CD14-positive monocyte (primary cell): ENCODE data around the gene ADGRG1. TPM values are rescaled to one million over a fixed set of nuclear protein-coding genes. Genes with fewer than 3 reads are reported as not detected.

Experiments used
- DNase-seq, 3 donors: peaks; one replicate each; pipeline ENCODE4 v3.0.0-alpha.2; 2011 to 2022
- H2AFZ ChIP-seq: 2 replicates; pipeline ENCODE4 v1.6.0; 2012; ENCODE audit warnings: mild to moderate bottlenecking, low read depth, low read length, inconsistent platforms; ENCODE audit not compliant: insufficient read depth, poor library complexity, severe bottlenecking
- H3K27ac ChIP-seq, 2 donors: 1 replicate in 1 of 2; 2 replicates in 1 of 2; pipeline ENCODE4 v1.5.1; 2012 to 2013; ENCODE audit warnings: low read length in 2 of 2, control low read depth in 1 of 2, inconsistent platforms in 1 of 2, low read depth in 1 of 2, mild to moderate bottlenecking in 1 of 2
- H3K27me3 ChIP-seq, 2 donors: one replicate each; pipeline versions ENCODE4 v1.6.0 to v1.6.1; 2011 to 2013; ENCODE audit warnings: low read length in 2 of 2; ENCODE audit not compliant: control insufficient read depth in 2 of 2, insufficient read depth in 2 of 2
- H3K36me3 ChIP-seq, 2 donors: replicated peaks in 1 of 2; 1 replicate in 1 of 2; 2 replicates in 1 of 2; pipeline versions ENCODE4 v1.5.1 to v1.6.1; 2012 to 2013; ENCODE audit warnings: low read length in 2 of 2, control low read depth in 1 of 2, inconsistent platforms in 1 of 2, mild to moderate bottlenecking in 1 of 2; ENCODE audit not compliant: insufficient read depth in 2 of 2, control insufficient read depth in 1 of 2
- H3K4me1 ChIP-seq, 2 donors: 1 replicate in 1 of 2; 2 replicates in 1 of 2; pipeline versions ENCODE4 v1.5.1 to v1.6.1; 2012 to 2013; ENCODE audit warnings: low read length in 2 of 2, control low read depth in 1 of 2, inconsistent platforms in 1 of 2, mild to moderate bottlenecking in 1 of 2, moderate library complexity in 1 of 2; ENCODE audit not compliant: insufficient read depth in 2 of 2, control insufficient read depth in 1 of 2
- H3K4me2 ChIP-seq: replicated peaks from 2 replicates; pipeline ENCODE3; 2012; ENCODE audit warnings: low read length, moderate library complexity, mild to moderate bottlenecking; ENCODE audit not compliant: poor library complexity, severe bottlenecking; ENCODE audit errors: extremely low read depth
- H3K4me3 ChIP-seq, 3 experiments: fragments of 200-600 bp in 1 of 3; sonication (generic) in 1 of 3; replicated peaks in 1 of 3; 1 replicate in 2 of 3; 2 replicates in 1 of 3; pipeline ENCODE4 v1.5.1; 2011 to 2013; ENCODE audit warnings: low read length in 3 of 3, mild to moderate bottlenecking in 3 of 3, control low read depth in 2 of 3, low read depth in 2 of 3, inconsistent platforms in 1 of 3, moderate library complexity in 1 of 3
- H3K79me2 ChIP-seq: 2 replicates; pipeline ENCODE4 v1.6.0; 2012; ENCODE audit warnings: mild to moderate bottlenecking, control low read depth, inconsistent platforms, low read length, moderate library complexity; ENCODE audit not compliant: insufficient read depth
- H3K9ac ChIP-seq: 2 replicates; pipeline ENCODE4 v1.6.0; 2017; ENCODE audit warnings: low read length, mild to moderate bottlenecking; ENCODE audit not compliant: insufficient read depth, poor library complexity, severe bottlenecking
- H3K9me3 ChIP-seq, 2 donors: replicated peaks in 1 of 2; 1 replicate in 1 of 2; 2 replicates in 1 of 2; pipeline versions ENCODE4 v1.5.1 to v1.6.1; 2012 to 2013; ENCODE audit warnings: low read length in 2 of 2, control low read depth in 1 of 2; ENCODE audit not compliant: control insufficient read depth in 1 of 2, insufficient read depth in 1 of 2
- H4K20me1 ChIP-seq: 2 replicates; pipeline ENCODE4 v1.6.0; 2012; ENCODE audit warnings: mild to moderate bottlenecking, low read length, control low read depth, moderate library complexity; ENCODE audit not compliant: insufficient read depth
- H3K27ac Mint-ChIP-seq, 7 donors: one replicate each; pipeline ENCODE4 v1.8.0; 2020; ENCODE audit warnings: mild to moderate bottlenecking in 7 of 7, mixed read lengths in 7 of 7, moderate library complexity in 6 of 7, inconsistent platforms in 2 of 7
- H3K27me3 Mint-ChIP-seq, 3 donors: one replicate each; pipeline ENCODE4 v1.8.0; 2021 to 2022; ENCODE audit warnings: low read depth in 3 of 3, mild to moderate bottlenecking in 3 of 3, mixed read lengths in 3 of 3, moderate library complexity in 3 of 3, inconsistent platforms in 1 of 3
- H3K36me3 Mint-ChIP-seq, 2 donors: one replicate each; pipeline ENCODE4 v1.8.0; 2020; ENCODE audit warnings: mixed read lengths in 2 of 2, inconsistent platforms in 1 of 2, mild to moderate bottlenecking in 1 of 2
- H3K4me1 Mint-ChIP-seq: one replicate; pipeline ENCODE4 v1.8.0; 2020; ENCODE audit warnings: mild to moderate bottlenecking, mixed read lengths
- H3K4me3 Mint-ChIP-seq, 2 donors: one replicate each; pipeline ENCODE4 v1.8.0; 2020; ENCODE audit warnings: mild to moderate bottlenecking in 2 of 2, mixed read lengths in 2 of 2, moderate library complexity in 1 of 2
- H3K9me3 Mint-ChIP-seq, 7 donors: one replicate each; pipeline ENCODE4 v1.8.0; 2020 to 2022; ENCODE audit warnings: mixed read lengths in 7 of 7, mild to moderate bottlenecking in 6 of 7, moderate library complexity in 6 of 7, inconsistent platforms in 2 of 7
- CTCF ChIP-seq: fragments of 200-600 bp; IDR thresholded peaks from one replicate; pipeline ENCODE4 v1.8.0; 2022; ENCODE audit warnings: antibody characterized with exemption, mild to moderate bottlenecking
- WGBS: methylation state at CpG from one replicate; pipeline ENCODE4 v1.1.5; 2013; ENCODE audit warnings: missing lambda C conversion rate; ENCODE audit not compliant: insufficient coverage; 5-methylcytosine and 5-hydroxymethylcytosine counted together
- intact Hi-C, 2 donors: fragments of 100-400 bp; cut with micrococcal nuclease; formaldehyde crosslinking; loops; one replicate each; pipeline versions ENCODE4 v1.15.0 to v1.15.1; 2023
- polyA plus RNA-seq, 3 donors: library from polyadenylated mRNA; depleted of rRNA in 1 of 3; unstranded in 2 of 3; stranded (reverse) in 1 of 3; fragments of 300-500 nt in 2 of 3; fragments of >200 nt in 1 of 3; fragmentation: Illumina TruSeq in 2 of 3; gene quantifications; 1 replicate in 2 of 3; 2 replicates in 1 of 3; pipeline ENCODE4 v1.2.3, GENCODE V29; 2012 to 2021

The ADGRG1 gene
- polyA plus RNA-seq, 3 donors, result 0.07 to 0.39 (median 0.08) TPM

GRCh38 chr16:57697896-57698537 is 69.6 kb downstream of the ADGRG1 start:
- no peak overlapping the region for H3K4me3 ChIP-seq
- intact Hi-C loops, result loop anchor here (5.0 kb wide), 2 partner anchors 34 to 36 kb away; no protein-coding TSS in a partner anchor
- DNase-seq, result no peak
- H3K27me3 ChIP-seq, result no peaks in the 10 kb centered on the region
- H3K4me1 ChIP-seq, result peaks cover 11 to 21% of the 10 kb centered on the region in 2 donors
- H3K4me3 Mint-ChIP-seq, result no peak overlapping the region
- no peaks in the 10 kb centered on the region for H3K36me3 Mint-ChIP-seq
- no peak overlapping the region for H3K9ac ChIP-seq
- no peak overlapping the region for H2AFZ ChIP-seq
- no peak overlapping the region for H3K27ac ChIP-seq
- no peaks in the 10 kb centered on the region for H4K20me1 ChIP-seq
- H3K4me1 Mint-ChIP-seq, result peaks cover 17% of the 10 kb centered on the region
- no peaks in the 10 kb centered on the region for H3K9me3 ChIP-seq
- no peaks in the 10 kb centered on the region for H3K79me2 ChIP-seq
- 92% methylated on average over 7 of the region's 17 CpGs for WGBS
- H3K36me3 ChIP-seq, result no peaks in the 10 kb centered on the region
- H3K27ac Mint-ChIP-seq, result no peak overlapping the region
- H3K27me3 Mint-ChIP-seq, result peaks cover 0 to 2% (median 1%) of the 10 kb centered on the region in 3 donors
- H3K9me3 Mint-ChIP-seq, result peaks cover 0 to 3% (median 0%) of the 10 kb centered on the region in 7 donors
- H3K4me2 ChIP-seq, result no peak overlapping the region
- TF ChIP-seq CTCF, result no peak

- H3K4me3 Mint-ChIP-seq, result no peak overlapping the region
- H3K4me3 ChIP-seq, result no peak overlapping the region
- H3K36me3 ChIP-seq, result no peaks in the 10 kb centered on the region
- H3K9ac ChIP-seq, result no peak overlapping the region
- H3K27ac Mint-ChIP-seq, result no peak overlapping the region
- 97% methylated on average over 10 of the region's 16 CpGs for WGBS
- no peaks in the 10 kb centered on the region for H3K36me3 Mint-ChIP-seq
- H3K27me3 Mint-ChIP-seq, result peaks cover 0 to 2% (median 1%) of the 10 kb centered on the region in 3 donors
- no peak overlapping the region for H3K4me2 ChIP-seq
- no peak overlapping the region for H2AFZ ChIP-seq
- peaks cover 11 to 18% of the 10 kb centered on the region in 2 donors for H3K4me1 ChIP-seq
- no peaks in the 10 kb centered on the region for H4K20me1 ChIP-seq
- H3K27ac ChIP-seq, result no peak overlapping the region
- no peak for TF ChIP-seq CTCF
- H3K79me2 ChIP-seq, result no peaks in the 10 kb centered on the region
- no peak for DNase-seq
- peaks cover 0 to 3% (median 0%) of the 10 kb centered on the region in 7 donors for H3K9me3 Mint-ChIP-seq
- H3K4me1 Mint-ChIP-seq, result peaks cover 16% of the 10 kb centered on the region
- H3K27me3 ChIP-seq, result no peaks in the 10 kb centered on the region
- H3K9me3 ChIP-seq, result no peaks in the 10 kb centered on the region
- intact Hi-C loops, result loop anchor here (5.0 kb wide), 2 partner anchors 33 to 37 kb away; no protein-coding TSS in a partner anchor
Observed at GRCh38 chr16:57698812-57699405, 70.5 kb downstream of the ADGRG1 start.
